Measurements from ENCODE around the gene ITGA2. TPM values are rescaled to one million over a fixed set of nuclear protein-coding genes. Genes with fewer than 3 reads are reported as not detected.

The ITGA2 gene
- total and polyA plus RNA-seq, 2 of the 8 experiments (the other 6 are each of a cell fraction or from before 2014, with no cell fraction given) = 1.4 to 7.7 TPM

- ChIA-PET POLR2A (ENCODE audit: partially characterized antibody) (interaction anchor here (0.9 kb wide), 1 partner anchor 17 kb away, joined by 3 read pairs; no protein-coding TSS in a partner anchor), CTCF (ENCODE audit: partially characterized antibody) (interaction anchor here (0.6 to 2.9 kb wide), 4 partner anchors 122 to 201 kb away, joined by 3 to 25 read pairs (median 4); no protein-coding TSS in a partner anchor)
- Histone ChIP-seq H3K27me3 (replicated peaks in 1 of 4; ENCODE audit: control insufficient read depth in 3 of 4, extremely low read depth in 1 of 4, insufficient read depth in 3 of 4, low read length in 3 of 4) (no peaks in the 10 kb centered on the region), H3K4ac (replicated peaks; ENCODE audit: insufficient read length, low read depth, low read length) (no peak overlapping the region), H2BK15ac (ENCODE audit: low read length) (no peak overlapping the region), H2AFZ (ENCODE audit: low read length) (no peak overlapping the region), H3K4me1 (replicated peaks in 1 of 4; ENCODE audit: control insufficient read depth in 3 of 4, insufficient read depth in 4 of 4, low read length in 3 of 4) (no peaks in the 10 kb centered on the region; a peak in 1 of 7 replicates), H2BK5ac (ENCODE audit: low read depth, low read length) (no peak overlapping the region), H3K9me3 (ENCODE audit: insufficient read depth in 2 of 2, low read depth in 1 of 2, low read length in 1 of 2) (no peaks in the 10 kb centered on the region), H3K18ac (ENCODE audit: extremely low read depth, low read length) (no peak overlapping the region), H3K79me2 (ENCODE audit: control insufficient read depth in 1 of 2, insufficient read depth in 2 of 2, low read length in 2 of 2) (no peaks in the 10 kb centered on the region), H2BK20ac (ENCODE audit: low read length) (no peak overlapping the region), H2BK120ac (replicated peaks; ENCODE audit: low read depth, low read length) (no peak overlapping the region), H3K56ac (replicated peaks; ENCODE audit: insufficient read length, low read depth, low read length) (no peak overlapping the region), H4K8ac (ENCODE audit: extremely low read depth, insufficient read depth, low read length) (no peak overlapping the region), H4K91ac (replicated peaks; ENCODE audit: insufficient read length, low read length) (no peak overlapping the region), H4K5ac (ENCODE audit: insufficient read length, low read depth, low read length) (no peak overlapping the region), H3K36me3 (ENCODE audit: control insufficient read depth in 2 of 4, insufficient read depth in 4 of 4, low read length in 3 of 4) (no peaks in the 10 kb centered on the region), H3K14ac (ENCODE audit: insufficient read length) (no peak overlapping the region), H3K4me3 (ENCODE audit: extremely low read depth in 1 of 4, insufficient read depth in 2 of 4, low read depth in 3 of 4, low read length in 4 of 4) (no peak overlapping the region), H3K4me2 (ENCODE audit: insufficient read depth in 1 of 2, low read depth in 2 of 2, low read length in 2 of 2) (no peak overlapping the region), H3K79me1 (ENCODE audit: low read depth, low read length) (no peaks in the 10 kb centered on the region), H3K9ac (replicated peaks in 1 of 4; ENCODE audit: extremely low read depth in 1 of 4, low read depth in 3 of 4, low read length in 3 of 4) (no peak overlapping the region), H3K23ac (ENCODE audit: insufficient read length) (no peak overlapping the region), H4K20me1 (replicated peaks in 1 of 2; ENCODE audit: control insufficient read depth in 1 of 2, insufficient read depth in 2 of 2, low read length in 2 of 2) (no peaks in the 10 kb centered on the region), H2AK5ac (ENCODE audit: low read depth, low read length) (no peak overlapping the region), H3K27ac (ENCODE audit: low read depth, low read length) (no peak overlapping the region), H2BK12ac (ENCODE audit: low read depth, low read length) (no peak overlapping the region), H3K23me2 (ENCODE audit: low read depth, low read length) (no peaks in the 10 kb centered on the region)
- 100% methylated on average over 1 of the region's 1 CpG; no CpG with 5 or more reads in 1 of the 2 experiments for WGBS, 2 experiments (ENCODE audit: extremely low coverage in 1 of 2, insufficient coverage in 1 of 2, insufficient read length in 1 of 2, insufficient replicate concordance in 2 of 2, low coverage in 1 of 2, low lambda C conversion rate in 2 of 2, missing lambda C conversion rate in 1 of 2)
- FAIRE-seq = no peak
- DNase-seq (ENCODE audit: low read depth in 1 of 2, low spot score in 2 of 2) = no peak
- no peak for TF ChIP-seq POU5F1 (IDR thresholded peaks at IDR 0.05; ENCODE audit: low read depth, low read length)
- no peak for TF ChIP-seq FOSL1 (IDR thresholded peaks at IDR 0.05; ENCODE audit: insufficient read depth, low read depth, low read length)
- TF ChIP-seq RFX5 (IDR thresholded peaks at IDR 0.05; ENCODE audit: borderline replicate concordance, low read depth, low read length) = no peak
- no peak for TF ChIP-seq SP4 (IDR thresholded peaks at IDR 0.05; ENCODE audit: low read length)
- no peak for TF ChIP-seq EGR1 (IDR thresholded peaks at IDR 0.05; ENCODE audit: borderline replicate concordance, low read depth, low read length)
- TF ChIP-seq SP2 (IDR thresholded peaks at IDR 0.05; ENCODE audit: low read length) = no peak
- no peak for TF ChIP-seq POLR2AphosphoS5 (IDR thresholded peaks at IDR 0.05; ENCODE audit: low read depth, low read length)
- no peak for TF ChIP-seq CBX8 (IDR thresholded peaks at IDR 0.05; ENCODE audit: borderline replicate concordance, low read depth, low read length)
- TF ChIP-seq ASH2L (IDR thresholded peaks at IDR 0.05; ENCODE audit: low read length) = no peak
- TF ChIP-seq JUN (IDR thresholded peaks at IDR 0.05; ENCODE audit: low read depth, low read length) = no peak
- no peak for TF ChIP-seq RNF2 (IDR thresholded peaks at IDR 0.05; ENCODE audit: borderline replicate concordance, low read depth, low read length, missing control alignments, poor library complexity, severe bottlenecking)
- no peak for TF ChIP-seq POLR2A (IDR thresholded peaks at IDR 0.05; ENCODE audit: control extremely low read depth in 1 of 2, low read depth in 2 of 2, low read length in 2 of 2)
- no peak for TF ChIP-seq GABPA (IDR thresholded peaks at IDR 0.05; ENCODE audit: borderline replicate concordance, insufficient read depth, low read length)
- no peak for TF ChIP-seq NRF1 (IDR thresholded peaks at IDR 0.05; ENCODE audit: low read depth, low read length)
- TF ChIP-seq CBX5 (IDR thresholded peaks at IDR 0.05; ENCODE audit: low read depth, low read length) = no peak
- TF ChIP-seq TBP (IDR thresholded peaks at IDR 0.05; ENCODE audit: low read depth, low read length) = no peak
These were observed 127.4 kb downstream of the ITGA2 start for GRCh38 chr5:53116597-53116996.

Data from H1 (cell line).